H1 (cell line): ENCODE results near the gene HDHD5. TPM values are rescaled to one million over a fixed set of nuclear protein-coding genes. Genes with fewer than 3 reads are reported as not detected.

Experiments
- RBBP5 ChIP-seq: IDR thresholded peaks from 2 replicates; pipeline ENCODE4 v1.7.1; 2012; ENCODE audit warnings: low read depth, mild to moderate bottlenecking, inconsistent platforms, low read length, moderate library complexity, borderline replicate concordance
- polyA plus RNA-seq, 7 experiments: library from polyadenylated mRNA; depleted of rRNA in 3 of 7; stranded (reverse) in 5 of 7; unstranded in 2 of 7; fragments of >200 nt in 5 of 7; fragments of 200-250 nt in 2 of 7; gene quantifications; 1 replicate in 5 of 7; 2 replicates in 1 of 7; 4 replicates in 1 of 7; pipeline versions ENCODE4 v1.2.1 to v1.2.3, GENCODE V29; 2011 to 2013; ENCODE audit warnings: missing spikeins in 2 of 7, mixed read lengths in 2 of 7
- total RNA-seq: library from RNA; stranded (reverse); fragmentation: NEBNext Ultra II Directional; extraction: Animal tissue kit (Norgen Biotek cat#: 25700); gene quantifications from 2 replicates; pipeline ENCODE4 v1.2.1, GENCODE V29; 2021

HDHD5 gene
- total and polyA plus RNA-seq, 2 of the 8 experiments (the other 6 are each of a cell fraction or from before 2014, with no cell fraction given): 68.3 to 123 TPM

DNA sequence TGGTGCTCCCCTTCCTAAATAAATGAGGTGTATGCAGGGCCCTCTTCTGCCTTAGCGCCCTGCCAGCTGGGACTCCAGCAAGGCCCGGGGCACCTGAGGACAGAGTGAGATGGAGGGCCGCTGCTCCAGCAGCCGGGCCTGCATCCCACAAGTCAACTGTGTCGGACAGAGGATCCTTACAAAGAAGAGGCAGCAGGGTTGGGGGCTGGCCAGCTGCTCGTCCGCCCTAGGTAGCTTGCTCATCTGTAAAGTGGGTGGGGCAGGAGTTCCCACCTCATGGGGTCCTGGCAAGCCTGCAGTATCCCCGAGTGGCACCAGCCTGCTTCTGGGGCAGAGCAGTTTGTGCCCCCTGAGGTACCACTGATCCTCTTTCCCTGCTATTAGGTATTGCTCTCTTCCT lies 45.5 kb downstream of the HDHD5 start (continued):
- TF ChIP-seq RBBP5: no peak
